Transverse colon (tissue), 4 donors: ENCODE measurements around the gene RABGAP1L. TPM values are rescaled to one million over a fixed set of nuclear protein-coding genes. Genes with fewer than 3 reads are reported as not detected.

Source experiments
- DNase-seq: peaks from one replicate; pipeline ENCODE4 v3.0.0-alpha.2; 2019
- H3K27ac ChIP-seq, 4 donors: fragments of 200-600 bp; sonication (generic); 2 replicates each; pipeline ENCODE4 v1.5.1; 2016 to 2018; ENCODE audit warnings: inconsistent platforms in 4 of 4
- H3K27me3 ChIP-seq: fragments of 200-600 bp; sonication (generic); 2 replicates; pipeline ENCODE4 v1.5.1; 2017; ENCODE audit warnings: inconsistent platforms
- H3K36me3 ChIP-seq, 4 donors: fragments of 200-600 bp; sonication (generic); 2 replicates each; pipeline ENCODE4 v1.5.1; 2017 to 2019; ENCODE audit warnings: inconsistent platforms in 4 of 4
- H3K4me1 ChIP-seq, 4 donors: fragments of 200-600 bp; sonication (generic); 2 replicates each; pipeline ENCODE4 v1.5.1; 2017 to 2020; ENCODE audit warnings: inconsistent platforms in 4 of 4
- H3K4me3 ChIP-seq, 4 donors: fragments of 200-600 bp; sonication (generic); 1 replicate in 1 of 4; 2 replicates in 3 of 4; pipeline versions ENCODE4 v1.5.1 to v1.6.1; 2017 to 2019; ENCODE audit warnings: inconsistent platforms in 4 of 4
- H3K9me3 ChIP-seq, 2 donors: fragments of 200-600 bp; sonication (generic); 2 replicates each; pipeline ENCODE4 v1.5.1; 2017 to 2019; ENCODE audit warnings: inconsistent platforms in 2 of 2
- CTCF ChIP-seq, 5 experiments: fragments of 200-600 bp in 3 of 5; fragments of 450-650 bp in 2 of 5; sonication (generic) in 3 of 5; IDR thresholded peaks; 1 replicate in 2 of 5; 2 replicates in 3 of 5; pipeline ENCODE4 v1.5.1; 2016 to 2017; ENCODE audit warnings: antibody characterized with exemption in 5 of 5, inconsistent platforms in 3 of 5, mild to moderate bottlenecking in 2 of 5, moderate library complexity in 1 of 5
- EP300 ChIP-seq: sonication (generic); formaldehyde crosslinking; IDR thresholded peaks from one replicate; pipeline ENCODE4 v1.6.1; 2017; ENCODE audit warnings: antibody characterized with exemption, low read depth
- POLR2A ChIP-seq: fragments of 450-650 bp; IDR thresholded peaks from one replicate; pipeline ENCODE4 v1.6.1; 2016; ENCODE audit warnings: antibody characterized with exemption, mild to moderate bottlenecking, moderate library complexity
- POLR2AphosphoS5 ChIP-seq, 3 donors: sonication (generic); formaldehyde crosslinking; IDR thresholded peaks; one replicate each; pipeline ENCODE4 v1.6.1; 2016; ENCODE audit warnings: antibody characterized with exemption in 3 of 3
- WGBS, 2 donors: methylation state at CpG; one replicate each; pipeline ENCODE4 v1.1.5; 2018; ENCODE audit warnings: low coverage in 1 of 2; 5-methylcytosine and 5-hydroxymethylcytosine counted together
- in situ Hi-C, 4 donors: fragments of 200-750 bp; cut with MboI; loops; one replicate each; pipeline versions ENCODE4 v1.15.0 to v1.15.1; 2017; ENCODE audit warnings: low sequenced_read_pairs in 3 of 4, low pct_ligation_motif_present in 1 of 4, low pct_unique_long_range_greater_than_20kb in 1 of 4
- intact Hi-C: fragments of 100-400 bp; cut with DNase I; formaldehyde crosslinking; loops from one replicate; pipeline ENCODE4 v1.15.1; 2023; ENCODE audit warnings: low total_unique reads
- total RNA-seq, 4 donors: library from RNA; depleted of rRNA; stranded (reverse); fragments of >200 nt; gene quantifications; one replicate each; pipeline ENCODE4 v1.1.0, GENCODE V29; 2016

The RABGAP1L gene
- total RNA-seq, 4 donors from 2014 or later, result 68.9 to 127 (median 99.9) TPM

- in situ Hi-C loops, result loop anchor here in 1 of 4 donors (25.0 kb wide), 1 partner anchor 203 kb away; the partner anchor contains the start of gene RC3H1
- WGBS, 2 donors, result 87 to 94% methylated on average over 2 of the region's 2 CpGs
Measured at GRCh38 chr1:174215766-174216165, 56.4 kb downstream of the RABGAP1L start.

GRCh38 chr1:174217248-174217647, 57.9 kb downstream of the RABGAP1L start:
- H3K36me3 ChIP-seq, result no peaks in the 10 kb centered on the region
- TF ChIP-seq POLR2AphosphoS5 (IDR thresholded peaks at IDR 0.05) (no peak), CTCF (IDR thresholded peaks at IDR 0.05) (no peak)
- no peaks in the 10 kb centered on the region for H3K9me3 ChIP-seq
- in situ Hi-C loops, result loop anchor here in 1 of 4 donors (25.0 kb wide), 1 partner anchor 205 kb away; the partner anchor contains the start of gene RC3H1
- 43 to 46% methylated on average over 3 of the region's 3 CpGs for WGBS, 2 donors
- no peak overlapping the region for H3K27ac ChIP-seq
- intact Hi-C loops, result no loop called here
- H3K4me3 ChIP-seq, result no peak overlapping the region
- no peak for DNase-seq
- H3K4me1 ChIP-seq, result peaks cover 0 to 4% (median 0%) of the 10 kb centered on the region in 4 donors
- no peaks in the 10 kb centered on the region for H3K27me3 ChIP-seq

More at GRCh38 chr1:174215766-174216165, 56.4 kb downstream of the RABGAP1L start:
- H3K36me3 ChIP-seq, result no peaks in the 10 kb centered on the region
- no peak overlapping the region for H3K4me3 ChIP-seq
- no peak for TF ChIP-seq CTCF (IDR thresholded peaks at IDR 0.05)
- TF ChIP-seq POLR2A, result no peak
- TF ChIP-seq EP300, result no peak
- TF ChIP-seq POLR2AphosphoS5 (IDR thresholded peaks at IDR 0.05), result no peak
- intact Hi-C loops, result no loop called here
- H3K9me3 ChIP-seq, result no peaks in the 10 kb centered on the region
- no peak for DNase-seq
- no peaks in the 10 kb centered on the region for H3K27me3 ChIP-seq
- H3K4me1 ChIP-seq, result peaks cover 0 to 4% (median 0%) of the 10 kb centered on the region in 4 donors
- no peak overlapping the region for H3K27ac ChIP-seq

GRCh38 chr1:174217787-174218574, 58.7 kb downstream of the RABGAP1L start:
- H3K4me3 ChIP-seq, result no peak overlapping the region
- no peaks in the 10 kb centered on the region for H3K9me3 ChIP-seq
- in situ Hi-C loops (loop anchor here in 1 of 4 donors (25.0 kb wide), 1 partner anchor 206 kb away; the partner anchor contains the start of gene RC3H1), intact Hi-C loops (no loop called here)
- H3K4me1 ChIP-seq, result peaks cover 0 to 4% (median 0%) of the 10 kb centered on the region in 4 donors
- no peak for TF ChIP-seq POLR2A
- TF ChIP-seq EP300, result no peak
- TF ChIP-seq CTCF (IDR thresholded peaks at IDR 0.05), result peak; percentile 64 to 78 (median 72)
- no peak for TF ChIP-seq POLR2AphosphoS5 (IDR thresholded peaks at IDR 0.05)
- no peak for DNase-seq
- H3K27me3 ChIP-seq, result no peaks in the 10 kb centered on the region
- H3K27ac ChIP-seq, result no peak overlapping the region
- WGBS, 2 donors, result 35 to 38% methylated on average over 4 of the region's 4 CpGs
- no peaks in the 10 kb centered on the region for H3K36me3 ChIP-seq

- Histone ChIP-seq H3K9me3 (no peaks in the 10 kb centered on the region), H3K36me3 (peaks cover 0 to 2% (median 0%) of the 10 kb centered on the region in 4 donors), H3K4me1 (peaks cover 0 to 4% (median 0%) of the 10 kb centered on the region in 4 donors), H3K27me3 (no peaks in the 10 kb centered on the region), H3K27ac (no peak overlapping the region), H3K4me3 (no peak overlapping the region)
- intact Hi-C loops, result no loop called here
- TF ChIP-seq CTCF (IDR thresholded peaks at IDR 0.05), result no peak
- TF ChIP-seq POLR2A, result no peak
- TF ChIP-seq POLR2AphosphoS5 (IDR thresholded peaks at IDR 0.05), result no peak
- TF ChIP-seq EP300, result no peak
- in situ Hi-C loops, result loop anchor here in 1 of 4 donors (25.0 kb wide), 1 partner anchor 207 kb away; the partner anchor contains the start of gene RC3H1
- no peak for DNase-seq
Measured at GRCh38 chr1:174218983-174219382, 59.7 kb downstream of the RABGAP1L start.
